ENCODE data around the gene HSPA1L. TPM values are rescaled to one million over a fixed set of nuclear protein-coding genes. Genes with fewer than 3 reads are reported as not detected.

HSPA1L gene
- total and polyA plus RNA-seq, 4 donors = 0.27 to 0.79 (median 0.47) TPM

DNA sequence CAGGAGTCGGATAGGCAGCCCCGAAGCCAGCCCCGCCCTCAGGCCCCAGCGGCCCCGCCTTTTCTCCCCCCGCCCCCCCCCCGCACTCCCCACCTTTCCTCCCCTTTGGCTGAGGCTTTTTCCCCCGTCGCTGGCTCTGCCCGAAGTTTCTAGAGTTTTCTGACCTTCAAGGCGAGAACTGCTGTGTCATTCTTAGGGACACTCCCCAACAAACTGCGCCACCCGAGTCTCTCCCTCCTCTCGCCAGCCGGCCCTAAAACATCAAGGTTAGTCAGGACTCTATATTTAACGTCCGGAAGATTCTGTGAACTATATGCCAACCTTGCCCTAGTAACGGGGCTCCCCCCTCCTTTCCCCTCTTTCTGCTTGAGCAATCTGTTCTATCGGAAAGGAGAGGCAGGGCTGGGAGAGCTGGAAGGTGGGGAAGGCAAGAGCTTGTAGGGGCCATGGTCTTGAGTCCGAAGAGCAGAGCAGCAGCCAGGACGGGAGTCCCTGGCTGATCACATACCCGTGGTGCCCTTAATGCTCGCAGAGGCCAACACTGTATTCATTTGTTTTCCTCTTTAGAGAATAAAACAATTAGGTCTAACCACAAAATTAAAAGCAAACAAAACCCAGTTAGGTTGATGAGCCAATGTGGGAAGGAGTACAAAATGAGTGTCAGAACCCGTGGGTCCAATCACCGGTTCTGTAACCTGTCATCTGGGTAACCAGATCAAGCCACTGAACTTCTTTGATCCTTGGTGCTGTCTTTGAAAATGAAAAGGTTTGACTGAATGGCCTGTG, 7.1 kb upstream of the HSPA1L start:
- peaks cover 9 to 25% (median 17%) of the 10 kb centered on the region in 4 donors for H3K4me1 ChIP-seq (ENCODE audit: control insufficient read depth in 4 of 4, insufficient read depth in 4 of 4, low read length in 3 of 4)
- DNase-seq (ENCODE audit: low spot score) = peak; percentile 87
- under 1% methylated on average over 25 of the region's 25 CpGs for whole genome bisulfite sequencing
- no peaks in the 10 kb centered on the region for H3K9me3 ChIP-seq (ENCODE audit: control insufficient read depth in 4 of 4, low read length in 3 of 4)
- no peak for TF ChIP-seq HNF4G (IDR thresholded peaks at IDR 0.05)
- no peak for TF ChIP-seq EGR1 (IDR thresholded peaks at IDR 0.05; ENCODE audit: low read depth in 2 of 2)
- no peak for TF ChIP-seq NR2F2 (IDR thresholded peaks at IDR 0.05)
- TF ChIP-seq, protein P1, sequence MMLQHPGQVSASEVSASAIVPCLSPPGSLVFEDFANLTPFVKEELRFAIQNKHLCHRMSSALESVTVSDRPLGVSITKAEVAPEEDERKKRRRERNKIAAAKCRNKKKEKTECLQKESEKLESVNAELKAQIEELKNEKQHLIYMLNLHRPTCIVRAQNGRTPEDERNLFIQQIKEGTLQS (IDR thresholded peaks at IDR 0.05) = no peak
- TF ChIP-seq, protein P2, sequence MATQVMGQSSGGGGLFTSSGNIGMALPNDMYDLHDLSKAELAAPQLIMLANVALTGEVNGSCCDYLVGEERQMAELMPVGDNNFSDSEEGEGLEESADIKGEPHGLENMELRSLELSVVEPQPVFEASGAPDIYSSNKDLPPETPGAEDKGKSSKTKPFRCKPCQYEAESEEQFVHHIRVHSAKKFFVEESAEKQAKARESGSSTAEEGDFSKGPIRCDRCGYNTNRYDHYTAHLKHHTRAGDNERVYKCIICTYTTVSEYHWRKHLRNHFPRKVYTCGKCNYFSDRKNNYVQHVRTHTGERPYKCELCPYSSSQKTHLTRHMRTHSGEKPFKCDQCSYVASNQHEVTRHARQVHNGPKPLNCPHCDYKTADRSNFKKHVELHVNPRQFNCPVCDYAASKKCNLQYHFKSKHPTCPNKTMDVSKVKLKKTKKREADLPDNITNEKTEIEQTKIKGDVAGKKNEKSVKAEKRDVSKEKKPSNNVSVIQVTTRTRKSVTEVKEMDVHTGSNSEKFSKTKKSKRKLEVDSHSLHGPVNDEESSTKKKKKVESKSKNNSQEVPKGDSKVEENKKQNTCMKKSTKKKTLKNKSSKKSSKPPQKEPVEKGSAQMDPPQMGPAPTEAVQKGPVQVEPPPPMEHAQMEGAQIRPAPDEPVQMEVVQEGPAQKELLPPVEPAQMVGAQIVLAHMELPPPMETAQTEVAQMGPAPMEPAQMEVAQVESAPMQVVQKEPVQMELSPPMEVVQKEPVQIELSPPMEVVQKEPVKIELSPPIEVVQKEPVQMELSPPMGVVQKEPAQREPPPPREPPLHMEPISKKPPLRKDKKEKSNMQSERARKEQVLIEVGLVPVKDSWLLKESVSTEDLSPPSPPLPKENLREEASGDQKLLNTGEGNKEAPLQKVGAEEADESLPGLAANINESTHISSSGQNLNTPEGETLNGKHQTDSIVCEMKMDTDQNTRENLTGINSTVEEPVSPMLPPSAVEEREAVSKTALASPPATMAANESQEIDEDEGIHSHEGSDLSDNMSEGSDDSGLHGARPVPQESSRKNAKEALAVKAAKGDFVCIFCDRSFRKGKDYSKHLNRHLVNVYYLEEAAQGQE (IDR thresholded peaks at IDR 0.05) = peak; percentile 44
- TF ChIP-seq, protein P3, sequence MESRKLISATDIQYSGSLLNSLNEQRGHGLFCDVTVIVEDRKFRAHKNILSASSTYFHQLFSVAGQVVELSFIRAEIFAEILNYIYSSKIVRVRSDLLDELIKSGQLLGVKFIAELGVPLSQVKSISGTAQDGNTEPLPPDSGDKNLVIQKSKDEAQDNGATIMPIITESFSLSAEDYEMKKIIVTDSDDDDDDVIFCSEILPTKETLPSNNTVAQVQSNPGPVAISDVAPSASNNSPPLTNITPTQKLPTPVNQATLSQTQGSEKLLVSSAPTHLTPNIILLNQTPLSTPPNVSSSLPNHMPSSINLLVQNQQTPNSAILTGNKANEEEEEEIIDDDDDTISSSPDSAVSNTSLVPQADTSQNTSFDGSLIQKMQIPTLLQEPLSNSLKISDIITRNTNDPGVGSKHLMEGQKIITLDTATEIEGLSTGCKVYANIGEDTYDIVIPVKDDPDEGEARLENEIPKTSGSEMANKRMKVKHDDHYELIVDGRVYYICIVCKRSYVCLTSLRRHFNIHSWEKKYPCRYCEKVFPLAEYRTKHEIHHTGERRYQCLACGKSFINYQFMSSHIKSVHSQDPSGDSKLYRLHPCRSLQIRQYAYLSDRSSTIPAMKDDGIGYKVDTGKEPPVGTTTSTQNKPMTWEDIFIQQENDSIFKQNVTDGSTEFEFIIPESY (IDR thresholded peaks at IDR 0.05) = no peak
- TF ChIP-seq, protein P4, sequence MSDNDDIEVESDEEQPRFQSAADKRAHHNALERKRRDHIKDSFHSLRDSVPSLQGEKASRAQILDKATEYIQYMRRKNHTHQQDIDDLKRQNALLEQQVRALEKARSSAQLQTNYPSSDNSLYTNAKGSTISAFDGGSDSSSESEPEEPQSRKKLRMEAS (IDR thresholded peaks at IDR 0.05) = no peak
- TF ChIP-seq, protein P5, sequence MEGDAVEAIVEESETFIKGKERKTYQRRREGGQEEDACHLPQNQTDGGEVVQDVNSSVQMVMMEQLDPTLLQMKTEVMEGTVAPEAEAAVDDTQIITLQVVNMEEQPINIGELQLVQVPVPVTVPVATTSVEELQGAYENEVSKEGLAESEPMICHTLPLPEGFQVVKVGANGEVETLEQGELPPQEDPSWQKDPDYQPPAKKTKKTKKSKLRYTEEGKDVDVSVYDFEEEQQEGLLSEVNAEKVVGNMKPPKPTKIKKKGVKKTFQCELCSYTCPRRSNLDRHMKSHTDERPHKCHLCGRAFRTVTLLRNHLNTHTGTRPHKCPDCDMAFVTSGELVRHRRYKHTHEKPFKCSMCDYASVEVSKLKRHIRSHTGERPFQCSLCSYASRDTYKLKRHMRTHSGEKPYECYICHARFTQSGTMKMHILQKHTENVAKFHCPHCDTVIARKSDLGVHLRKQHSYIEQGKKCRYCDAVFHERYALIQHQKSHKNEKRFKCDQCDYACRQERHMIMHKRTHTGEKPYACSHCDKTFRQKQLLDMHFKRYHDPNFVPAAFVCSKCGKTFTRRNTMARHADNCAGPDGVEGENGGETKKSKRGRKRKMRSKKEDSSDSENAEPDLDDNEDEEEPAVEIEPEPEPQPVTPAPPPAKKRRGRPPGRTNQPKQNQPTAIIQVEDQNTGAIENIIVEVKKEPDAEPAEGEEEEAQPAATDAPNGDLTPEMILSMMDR (IDR thresholded peaks at IDR 0.05; ENCODE audit: low read depth, low read length, missing input control) = no peak
- no peak for TF ChIP-seq GABPA (IDR thresholded peaks at IDR 0.05 in 1 of 2, conservative IDR thresholded peaks at IDR 0.05 in 1 of 2)
- TF ChIP-seq RAD21 (IDR thresholded peaks at IDR 0.05) = no peak
- peak; percentile 49 to 62 for TF ChIP-seq RXRA (IDR thresholded peaks at IDR 0.05)
- peak; percentile 21 to 31 for TF ChIP-seq HNF4A (conservative IDR thresholded peaks at IDR 0.05)
- TF ChIP-seq SP1 (IDR thresholded peaks at IDR 0.05) = peak; percentile 53
- TF ChIP-seq TAF1 (conservative IDR thresholded peaks at IDR 0.05) = peak; percentile 58
- no peak for TF ChIP-seq JUND (IDR thresholded peaks at IDR 0.05)
- no peak for TF ChIP-seq FOXA2 (IDR thresholded peaks at IDR 0.05)
- TF ChIP-seq YY1 (IDR thresholded peaks at IDR 0.05) = no peak
- no peak for TF ChIP-seq FOXA1 (IDR thresholded peaks at IDR 0.05)
- no peaks in the 10 kb centered on the region for H3K36me3 ChIP-seq (ENCODE audit: control insufficient read depth in 4 of 4, insufficient read depth in 3 of 4, low read depth in 1 of 4, low read length in 3 of 4)
- H3K9ac ChIP-seq (ENCODE audit: low read depth in 1 of 2, low read length in 2 of 2) = peak overlapping the region; percentile 87 to 100
- no peaks in the 10 kb centered on the region for H3K27me3 ChIP-seq (ENCODE audit: control insufficient read depth in 4 of 4, insufficient read depth in 4 of 4, low read length in 3 of 4)
- peak overlapping the region; percentile 98 to 99 for H3K27ac ChIP-seq (ENCODE audit: low read depth in 1 of 2, low read length in 2 of 2)
- H3K4me3 ChIP-seq (ENCODE audit: low read depth in 1 of 3, low read length in 3 of 3) = peak overlapping the region; percentile 43 to 69 (median 64)
